WTC11 (cell line): ENCODE results near the gene RAB3GAP1. TPM values are rescaled to one million over a fixed set of nuclear protein-coding genes. Genes with fewer than 3 reads are reported as not detected.
A peak's percentile ranks its signal among the peaks of the same experiment; 100 is the strongest.

Source experiments
- ATAC-seq: fragments of 200-7000 bp; cut with Tn5 transposase; 2 replicates; pipeline ENCODE4 v1.10.0; 2021; ENCODE audit warnings: mild to moderate bottlenecking, moderate library complexity
- Bru-seq: library from RNA; stranded (reverse); fragments of 400-500 nt; gene quantifications from one replicate; lab custom pipeline; 2021; lab: Mats Ljungman, UMichigan
- CTCF ChIA-PET: fragments of 300-600 bp; sonication (Branson Sonifier 250); formaldehyde crosslinking; loops from one replicate; lab custom pipeline; 2021; ENCODE audit warnings: antibody characterized with exemption; lab: Charles Lee
- POLR2A ChIA-PET: fragments of 350-600 bp; sonication (Branson Sonifier 250); formaldehyde crosslinking; loops from one replicate; lab custom pipeline; 2021; ENCODE audit warnings: antibody characterized with exemption; lab: Charles Lee
- DNase-seq: peaks from one replicate; pipeline ENCODE4 v3.0.0; 2021; ENCODE audit warnings: low spot score
- H3K27ac Mint-ChIP-seq: 2 replicates; pipeline ENCODE4 v1.8.0; 2021; ENCODE audit warnings: mixed read lengths
- H3K27me3 Mint-ChIP-seq: 2 replicates; pipeline ENCODE4 v1.8.0; 2021; ENCODE audit warnings: low read depth, mild to moderate bottlenecking, moderate library complexity, mixed read lengths
- H3K36me3 Mint-ChIP-seq: 2 replicates; pipeline ENCODE4 v1.8.0; 2021; ENCODE audit warnings: mixed read lengths
- H3K4me1 Mint-ChIP-seq: 2 replicates; pipeline ENCODE4 v1.8.0; 2022; ENCODE audit warnings: mixed read lengths
- H3K4me3 Mint-ChIP-seq: 2 replicates; pipeline ENCODE4 v1.8.0; 2021; ENCODE audit warnings: mild to moderate bottlenecking, moderate library complexity, mixed read lengths
- H3K9me3 Mint-ChIP-seq: 2 replicates; pipeline ENCODE4 v1.8.0; 2021; ENCODE audit warnings: mixed read lengths
- AFF4 ChIP-seq: sonication (generic); formaldehyde crosslinking; IDR thresholded peaks from 2 replicates; pipeline ENCODE4 v1.8.1; 2023; ENCODE audit warnings: mild to moderate bottlenecking, missing genetic modification reagents, borderline replicate concordance
- CREM ChIP-seq: sonication (generic); formaldehyde crosslinking; IDR thresholded peaks from 2 replicates; pipeline ENCODE4 v1.8.1; 2022; ENCODE audit warnings: mild to moderate bottlenecking, missing genetic modification reagents, moderate library complexity
- ETV6 ChIP-seq: sonication (generic); formaldehyde crosslinking; IDR thresholded peaks from 2 replicates; pipeline ENCODE4 v1.8.1; 2022; ENCODE audit warnings: mild to moderate bottlenecking, missing genetic modification reagents
- FOXJ3 ChIP-seq: sonication (generic); formaldehyde crosslinking; IDR thresholded peaks from 2 replicates; pipeline ENCODE4 v1.9.0; 2021; ENCODE audit warnings: missing genetic modification reagents, mild to moderate bottlenecking, borderline replicate concordance
- FOXK1 ChIP-seq: sonication (generic); formaldehyde crosslinking; IDR thresholded peaks from 2 replicates; pipeline ENCODE4 v1.8.0; 2022; ENCODE audit warnings: mild to moderate bottlenecking, moderate library complexity, missing genetic modification reagents
- HMGXB4 ChIP-seq: sonication (generic); formaldehyde crosslinking; IDR thresholded peaks from 2 replicates; pipeline ENCODE4 v1.8.1; 2023; ENCODE audit warnings: mild to moderate bottlenecking, moderate library complexity, missing genetic modification reagents
- MXD4 ChIP-seq: fragments of 250-450 bp; sonication (Bioruptor Pico); IDR thresholded peaks from 2 replicates; pipeline ENCODE4 v1.8.0; 2021; ENCODE audit warnings: mild to moderate bottlenecking, moderate library complexity, borderline replicate concordance
- NFE2L1 ChIP-seq: sonication (generic); formaldehyde crosslinking; IDR thresholded peaks from 2 replicates; pipeline ENCODE4 v1.8.1; 2023; ENCODE audit warnings: missing genetic modification reagents
- NR1H2 ChIP-seq: sonication (generic); formaldehyde crosslinking; IDR thresholded peaks from 2 replicates; pipeline ENCODE4 v1.9.0; 2021; ENCODE audit warnings: mild to moderate bottlenecking, moderate library complexity, missing genetic modification reagents
- RELA ChIP-seq: sonication (generic); formaldehyde crosslinking; IDR thresholded peaks from 2 replicates; pipeline ENCODE4 v1.8.1; 2022; ENCODE audit warnings: missing genetic modification reagents, mild to moderate bottlenecking, borderline replicate concordance
- STAT6 ChIP-seq: sonication (generic); formaldehyde crosslinking; conservative IDR thresholded peaks from 2 replicates; pipeline ENCODE4 v1.8.1; 2023; ENCODE audit warnings: mild to moderate bottlenecking, low read depth, missing genetic modification reagents, moderate library complexity
- USF1 ChIP-seq: sonication (generic); formaldehyde crosslinking; IDR thresholded peaks from 2 replicates; pipeline ENCODE4 v1.8.0; 2022; ENCODE audit warnings: mild to moderate bottlenecking, missing genetic modification reagents
- ZMAT4 ChIP-seq: fragments of 250-450 bp; sonication (Bioruptor Pico); IDR thresholded peaks from 2 replicates; pipeline ENCODE4 v1.9.0; 2021; ENCODE audit warnings: mild to moderate bottlenecking
- ZNF219 ChIP-seq: sonication (generic); formaldehyde crosslinking; IDR thresholded peaks from 2 replicates; pipeline ENCODE4 v1.8.0; 2023; ENCODE audit warnings: missing genetic modification reagents, mild to moderate bottlenecking, borderline replicate concordance
- ZNF425 ChIP-seq: fragments of 250-450 bp; sonication (Bioruptor Pico); conservative IDR thresholded peaks from 2 replicates; pipeline ENCODE4 v1.9.0; 2021; ENCODE audit warnings: mild to moderate bottlenecking
- long read RNA-seq, 3 experiments: library from RNA in 1 of 3; library from capped mRNA in 1 of 3; library from polyadenylated mRNA in 1 of 3; unstranded in 2 of 3; stranded (forward) in 1 of 3; transcript quantifications; one replicate each; pipeline ENCODE4 v2.0.0, GENCODE V29; 2021
- total RNA-seq: library from RNA; stranded (reverse); gene quantifications from 3 replicates; pipeline ENCODE4 v1.2.3, GENCODE V29; 2021
- TF ChIP-seq, protein P1 (sequence below): fragments of 250-450 bp; sonication (Bioruptor Pico); IDR thresholded peaks from 2 replicates; pipeline ENCODE4 v1.9.0; 2021; ENCODE audit warnings: mild to moderate bottlenecking
- TF ChIP-seq, protein P2 (sequence below): sonication (generic); formaldehyde crosslinking; IDR thresholded peaks from 2 replicates; pipeline ENCODE4 v1.8.1; 2022; ENCODE audit warnings: low read depth, mild to moderate bottlenecking, moderate library complexity, missing genetic modification reagents, borderline replicate concordance

Gene RAB3GAP1
- total RNA-seq (25.3 to 28.6 TPM (median 27.6 TPM) in 3 replicates), Bru-seq, nascent RNA (percentile 83 among the genes with signal in this experiment)
- long read RNA-seq, experiment 1, full-length matches to known transcripts: 90 of 144 reads
- long read RNA-seq, experiment 1, partial matches to known transcripts: 33 of 144 reads
- long read RNA-seq, experiment 1, other reads (novel, unspliced or antisense): 21 of 144 reads
- long read RNA-seq, experiment 2, full-length matches to known transcripts: 5 of 49 reads
- long read RNA-seq, experiment 2, partial matches to known transcripts: 29 of 49 reads
- long read RNA-seq, experiment 2, other reads (novel, unspliced or antisense): 15 of 49 reads
- long read RNA-seq, experiment 3, full-length matches to known transcripts: 9 of 16 reads
- long read RNA-seq, experiment 3, partial matches to known transcripts: 0 of 16 reads
- long read RNA-seq, experiment 3, other reads (novel, unspliced or antisense): 7 of 16 reads

DNA sequence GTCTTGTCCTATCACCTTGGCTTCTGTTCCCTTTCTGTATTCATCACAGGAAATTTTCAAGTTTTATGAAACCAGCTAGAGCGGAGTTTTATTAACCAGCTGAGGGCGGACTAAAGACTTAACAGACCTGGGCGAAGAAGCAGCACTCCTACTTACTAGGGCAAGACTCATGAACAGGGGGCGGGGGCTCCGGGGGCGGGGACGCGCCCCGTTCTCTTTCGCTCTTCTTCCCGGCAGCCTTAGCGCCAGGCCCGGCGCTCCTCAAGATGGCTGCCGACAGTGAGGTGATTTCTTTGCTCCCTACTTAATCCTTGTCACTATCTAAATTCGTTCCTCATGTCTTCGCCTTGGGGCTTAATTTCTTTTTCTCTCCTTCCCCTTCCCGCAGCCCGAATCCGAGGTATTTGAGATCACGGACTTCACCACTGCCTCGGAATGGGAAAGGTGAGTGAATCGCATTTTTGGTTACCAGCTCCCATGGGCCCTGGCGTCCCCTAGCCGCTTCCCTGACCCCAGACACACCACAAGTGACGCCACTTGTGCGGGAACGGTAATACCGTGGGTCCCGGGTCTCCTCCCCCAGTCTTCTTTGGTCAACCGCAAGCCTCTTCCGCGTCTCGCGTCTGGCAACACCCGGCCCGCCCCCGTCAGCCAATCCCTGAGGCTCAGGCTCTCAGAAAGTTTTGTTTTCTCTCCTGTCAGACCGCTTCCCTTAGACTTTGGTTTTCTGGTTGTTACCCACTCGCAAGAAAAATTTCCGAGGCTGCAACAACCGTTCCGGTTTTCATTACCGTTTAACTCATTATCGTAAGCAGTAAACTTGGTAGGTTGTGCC is at the start of gene RAB3GAP1:
TSS of gene RAB3GAP1 (plus strand) at position 251 of the 835 bp plus-strand sequence. CDS start at position 267, 16 bp downstream.
- POLR2A ChIA-PET: no interaction called here
- no peaks in the 10 kb centered on the region for H3K27me3 Mint-ChIP-seq
- CTCF ChIA-PET: interaction anchor here (0.8 to 2.5 kb wide), 3 partner anchors 9 to 188 kb away, joined by 3 to 13 read pairs (median 7); no protein-coding TSS in a partner anchor
- TF ChIP-seq HMGXB4 (CRISPR knock-in tag) (no peak), RELA (no peak), USF1 (CRISPR knock-in tag) (no peak), MXD4 (no peak), FOXK1 (CRISPR knock-in tag) (0 out of 2 replicates have a peak, but pooled peaks have one; percentile 19), AFF4 (no peak), ZNF425 (CRISPR knock-in tag) (no peak), NFE2L1 (no peak), CREM (CRISPR knock-in tag) (no peak), FOXJ3 (CRISPR knock-in tag) (no peak), ZMAT4 (no peak), STAT6 (CRISPR knock-in tag) (no peak), NR1H2 (no peak), ZNF219 (CRISPR knock-in tag) (no peak), ETV6 (CRISPR knock-in tag) (peak; percentile 66)
- TF ChIP-seq, protein P1, sequence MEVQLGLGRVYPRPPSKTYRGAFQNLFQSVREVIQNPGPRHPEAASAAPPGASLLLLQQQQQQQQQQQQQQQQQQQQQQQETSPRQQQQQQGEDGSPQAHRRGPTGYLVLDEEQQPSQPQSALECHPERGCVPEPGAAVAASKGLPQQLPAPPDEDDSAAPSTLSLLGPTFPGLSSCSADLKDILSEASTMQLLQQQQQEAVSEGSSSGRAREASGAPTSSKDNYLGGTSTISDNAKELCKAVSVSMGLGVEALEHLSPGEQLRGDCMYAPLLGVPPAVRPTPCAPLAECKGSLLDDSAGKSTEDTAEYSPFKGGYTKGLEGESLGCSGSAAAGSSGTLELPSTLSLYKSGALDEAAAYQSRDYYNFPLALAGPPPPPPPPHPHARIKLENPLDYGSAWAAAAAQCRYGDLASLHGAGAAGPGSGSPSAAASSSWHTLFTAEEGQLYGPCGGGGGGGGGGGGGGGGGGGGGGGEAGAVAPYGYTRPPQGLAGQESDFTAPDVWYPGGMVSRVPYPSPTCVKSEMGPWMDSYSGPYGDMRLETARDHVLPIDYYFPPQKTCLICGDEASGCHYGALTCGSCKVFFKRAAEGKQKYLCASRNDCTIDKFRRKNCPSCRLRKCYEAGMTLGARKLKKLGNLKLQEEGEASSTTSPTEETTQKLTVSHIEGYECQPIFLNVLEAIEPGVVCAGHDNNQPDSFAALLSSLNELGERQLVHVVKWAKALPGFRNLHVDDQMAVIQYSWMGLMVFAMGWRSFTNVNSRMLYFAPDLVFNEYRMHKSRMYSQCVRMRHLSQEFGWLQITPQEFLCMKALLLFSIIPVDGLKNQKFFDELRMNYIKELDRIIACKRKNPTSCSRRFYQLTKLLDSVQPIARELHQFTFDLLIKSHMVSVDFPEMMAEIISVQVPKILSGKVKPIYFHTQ (CRISPR knock-in tag): no peak
- TF ChIP-seq, protein P2, sequence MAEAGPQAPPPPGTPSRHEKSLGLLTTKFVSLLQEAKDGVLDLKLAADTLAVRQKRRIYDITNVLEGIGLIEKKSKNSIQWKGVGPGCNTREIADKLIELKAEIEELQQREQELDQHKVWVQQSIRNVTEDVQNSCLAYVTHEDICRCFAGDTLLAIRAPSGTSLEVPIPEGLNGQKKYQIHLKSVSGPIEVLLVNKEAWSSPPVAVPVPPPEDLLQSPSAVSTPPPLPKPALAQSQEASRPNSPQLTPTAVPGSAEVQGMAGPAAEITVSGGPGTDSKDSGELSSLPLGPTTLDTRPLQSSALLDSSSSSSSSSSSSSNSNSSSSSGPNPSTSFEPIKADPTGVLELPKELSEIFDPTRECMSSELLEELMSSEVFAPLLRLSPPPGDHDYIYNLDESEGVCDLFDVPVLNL: no peak

More for the DNA sequence above, at the start of gene RAB3GAP1:
- H3K9me3 Mint-ChIP-seq: no peaks in the 10 kb centered on the region
- H3K27ac Mint-ChIP-seq: peak within 1 kb of the TSS; percentile 99
- ATAC-seq (peak; percentile 96), DNase-seq (peak; percentile 62)
- peaks cover 15% of the 10 kb centered on the region for H3K4me1 Mint-ChIP-seq
- H3K4me3 Mint-ChIP-seq: peak within 1 kb of the TSS; percentile 95
- H3K36me3 Mint-ChIP-seq: peaks cover 5% of the 10 kb centered on the region; the same call in 1 of the 2 replicates
